ENCODE data around the gene KRT5.

Gene KRT5

DNA sequence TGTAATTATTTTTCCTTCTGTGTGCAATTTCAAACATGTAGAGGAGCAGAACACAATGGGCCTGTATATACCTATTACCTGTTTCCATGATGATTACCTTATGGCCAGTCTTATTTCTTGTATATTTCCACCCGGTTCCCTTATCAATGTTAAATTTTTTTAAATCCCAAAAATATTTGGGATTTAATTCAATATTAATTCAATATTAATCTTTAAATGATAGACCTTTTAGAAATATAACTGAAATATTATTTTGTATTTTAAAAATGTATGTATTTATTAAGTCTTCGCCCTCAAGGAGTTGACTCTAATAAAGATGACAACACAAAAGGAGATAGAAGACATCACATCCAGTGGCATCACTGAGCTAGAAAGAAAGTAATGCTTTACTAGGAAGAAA lies 46.0 kb downstream of the KRT5 start:
- DNase-seq (ENCODE audit: low read depth, low spot score): no peak
- H3K4me3 ChIP-seq (ENCODE audit: low read length): no peak overlapping the region

GRCh38 chr12:52473768-52474167 lies 46.4 kb downstream of the KRT5 start, which contains the start of gene KRT6C:
TSS of gene KRT6C (minus strand) at chr12:52473805. CDS start at chr12:52473737, 68 bp downstream.
- DNase-seq (ENCODE audit: low read depth, low spot score): no peak
- H3K4me3 ChIP-seq (ENCODE audit: low read length): no peak within 1 kb of the TSS

DNA sequence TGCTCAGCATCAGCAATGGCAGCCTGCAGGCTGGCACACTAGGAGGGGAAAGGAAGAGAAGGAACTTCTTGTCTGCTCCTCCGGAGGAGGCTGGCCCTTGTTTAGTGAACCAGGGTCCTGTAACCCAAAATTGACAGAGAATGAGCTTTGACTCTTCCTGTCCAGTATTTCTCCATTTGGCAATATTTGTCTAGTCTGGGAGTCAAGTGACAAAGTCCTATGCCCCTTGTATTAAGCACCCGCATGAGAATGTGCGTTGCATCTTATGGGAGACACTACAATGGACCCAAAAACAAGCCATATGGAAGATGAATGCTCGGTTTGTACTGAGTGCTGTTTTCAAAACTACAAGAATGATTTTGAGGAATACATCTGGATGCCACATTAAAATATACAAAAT lies 50.3 kb downstream of the KRT5 start:
- H3K4me3 ChIP-seq (ENCODE audit: low read length): no peak overlapping the region
- no peak for DNase-seq (ENCODE audit: low read depth, low spot score)

GRCh38 chr12:52464897-52465296 lies 55.3 kb downstream of the KRT5 start:
- H3K4me3 ChIP-seq (ENCODE audit: low read length): no peak overlapping the region
- DNase-seq (ENCODE audit: low read depth, low spot score): no peak
